HG03060 (cell line): ENCODE measurements around the gene OR52D1.

Source experiments
- ATAC-seq: cut with Tn5 transposase; IDR thresholded peaks from one replicate; pipeline ENCODE4 v1.9.1; 2021; ENCODE audit warnings: low read depth, moderate number of reproducible peaks; ENCODE audit not compliant: unreplicated experiment

The OR52D1 gene

GRCh38 chr11:5488385-5488784 lies at the start of gene OR52D1:
TSS of gene OR52D1 (plus strand) at chr11:5488685. CDS start at chr11:5488707, 22 bp downstream.
- no peak for ATAC-seq

GRCh38 chr11:5441414-5441813 lies 47.1 kb upstream of the OR52D1 start, which contains the start of gene OR51I1:
TSS of gene OR51I1 (minus strand) at chr11:5441514. CDS start at chr11:5441514, 0 bp downstream.
- ATAC-seq, result no peak

GRCh38 chr11:5443835-5444393 lies 44.6 kb upstream of the OR52D1 start:
- no peak for ATAC-seq

- ATAC-seq, result no peak
Measured at GRCh38 chr11:5449023-5449422, 39.5 kb upstream of the OR52D1 start, which contains the start of gene OR51I2. TSS of gene OR51I2 (plus strand) at chr11:5449323. CDS start at chr11:5453489, 4,166 bp downstream.

- no peak for ATAC-seq
Measured at GRCh38 chr11:5449432-5449831, 39.1 kb upstream of the OR52D1 start.

GRCh38 chr11:5460983-5461621 lies 27.4 kb upstream of the OR52D1 start:
- ATAC-seq, result no peak

GRCh38 chr11:5467527-5467926 lies 21.0 kb upstream of the OR52D1 start:
- no peak for ATAC-seq

GRCh38 chr11:5473921-5474320 lies 14.6 kb upstream of the OR52D1 start:
- ATAC-seq, result no peak

GRCh38 chr11:5476186-5476819 lies 12.2 kb upstream of the OR52D1 start:
- ATAC-seq, result peak; percentile 75

- ATAC-seq, result no peak
Measured at GRCh38 chr11:5486003-5486402, 2.5 kb upstream of the OR52D1 start.

- ATAC-seq, result no peak
Measured at GRCh38 chr11:5486421-5486820, 2.1 kb upstream of the OR52D1 start.

- ATAC-seq, result no peak
Measured at GRCh38 chr11:5488798-5489399, 414 bp downstream of the OR52D1 start.

GRCh38 chr11:5489576-5490357 lies 1.3 kb downstream of the OR52D1 start:
- no peak for ATAC-seq

- no peak for ATAC-seq
Measured at GRCh38 chr11:5499671-5500070, 11.2 kb downstream of the OR52D1 start.

GRCh38 chr11:5500393-5500801 lies 11.9 kb downstream of the OR52D1 start:
- no peak for ATAC-seq

- ATAC-seq, result no peak
Measured at GRCh38 chr11:5504403-5504921, 16.0 kb downstream of the OR52D1 start.

- no peak for ATAC-seq
Measured at GRCh38 chr11:5505363-5506048, 17.0 kb downstream of the OR52D1 start.

- ATAC-seq, result no peak
Measured at GRCh38 chr11:5507177-5507932, 18.9 kb downstream of the OR52D1 start.

- ATAC-seq, result no peak
Measured at GRCh38 chr11:5507933-5508305, 19.4 kb downstream of the OR52D1 start.
